ENCODE results near the gene TNIK. TPM values are rescaled to one million over a fixed set of nuclear protein-coding genes. Genes with fewer than 3 reads are reported as not detected.

The TNIK gene
- total RNA-seq, 2 donors from 2014 or later = 5.6 to 47.1 TPM

GRCh38 chr3:171439996-171440395 is 20.2 kb downstream of the TNIK start:
- intact Hi-C loops (cut with DNase I) = no loop called here
- Histone ChIP-seq H3K36me3 (no peaks in the 10 kb centered on the region), H3K4me3 (no peak overlapping the region), H3K4me1 (replicated peaks) (no peaks in the 10 kb centered on the region), H3K27ac (no peak overlapping the region), H3K27me3 (replicated peaks; ENCODE audit: insufficient read depth) (no peaks in the 10 kb centered on the region), H3K9me3 (no peaks in the 10 kb centered on the region)
- TF ChIP-seq POLR2AphosphoS5 (IDR thresholded peaks at IDR 0.05) (no peak), CTCF (IDR thresholded peaks at IDR 0.05) (no peak), POLR2A (IDR thresholded peaks at IDR 0.05) (no peak)
- no peak for DNase-seq (ENCODE audit: low spot score)
- 94% methylated on average over 2 of the region's 2 CpGs for WGBS

- 49% methylated on average over 3 of the region's 3 CpGs for WGBS
- DNase-seq (ENCODE audit: low spot score) = no peak
- H3K36me3 ChIP-seq = no peaks in the 10 kb centered on the region
- intact Hi-C loops (cut with DNase I) = no loop called here
- no peaks in the 10 kb centered on the region for H3K9me3 ChIP-seq
- H3K27me3 ChIP-seq (replicated peaks; ENCODE audit: insufficient read depth) = no peaks in the 10 kb centered on the region
- no peaks in the 10 kb centered on the region for H3K4me1 ChIP-seq (replicated peaks)
- H3K4me3 ChIP-seq = no peak overlapping the region
- TF ChIP-seq POLR2A (IDR thresholded peaks at IDR 0.05) = no peak
- TF ChIP-seq CTCF (IDR thresholded peaks at IDR 0.05) = no peak
- TF ChIP-seq POLR2AphosphoS5 (IDR thresholded peaks at IDR 0.05) = no peak
- no peak overlapping the region for H3K27ac ChIP-seq
These were observed 23.0 kb downstream of the TNIK start for GRCh38 chr3:171437115-171437756.

- DNase-seq (ENCODE audit: low spot score) = no peak
- TF ChIP-seq POLR2AphosphoS5 (IDR thresholded peaks at IDR 0.05) (no peak), POLR2A (IDR thresholded peaks at IDR 0.05) (no peak), CTCF (IDR thresholded peaks at IDR 0.05) (no peak)
- H3K9me3 ChIP-seq = no peaks in the 10 kb centered on the region
- no peak overlapping the region for H3K4me3 ChIP-seq
- no peaks in the 10 kb centered on the region for H3K4me1 ChIP-seq (replicated peaks)
- H3K27ac ChIP-seq = no peak overlapping the region
- intact Hi-C loops (cut with DNase I) = no loop called here
- H3K27me3 ChIP-seq (replicated peaks; ENCODE audit: insufficient read depth) = no peaks in the 10 kb centered on the region
- 40% methylated on average over 3 of the region's 3 CpGs for WGBS
- no peaks in the 10 kb centered on the region for H3K36me3 ChIP-seq
These were observed 23.8 kb downstream of the TNIK start for GRCh38 chr3:171436380-171436779.

- no peak overlapping the region for H3K27ac ChIP-seq
- H3K27me3 ChIP-seq (replicated peaks; ENCODE audit: insufficient read depth) = no peaks in the 10 kb centered on the region
- intact Hi-C loops (cut with DNase I) = no loop called here
- H3K9me3 ChIP-seq = no peaks in the 10 kb centered on the region
- H3K4me3 ChIP-seq = no peak overlapping the region
- no peak for DNase-seq (ENCODE audit: low spot score)
- TF ChIP-seq POLR2AphosphoS5 (IDR thresholded peaks at IDR 0.05) = no peak
- no peak for TF ChIP-seq POLR2A (IDR thresholded peaks at IDR 0.05)
- TF ChIP-seq CTCF (IDR thresholded peaks at IDR 0.05) = no peak
- H3K4me1 ChIP-seq (replicated peaks) = no peaks in the 10 kb centered on the region
- H3K36me3 ChIP-seq = no peaks in the 10 kb centered on the region
These were observed 24.4 kb downstream of the TNIK start for GRCh38 chr3:171435757-171436156.

- no peaks in the 10 kb centered on the region for H3K4me1 ChIP-seq (replicated peaks)
- H3K4me3 ChIP-seq = no peak overlapping the region
- intact Hi-C loops (cut with DNase I) = no loop called here
- WGBS = 95% methylated on average over 1 of the region's 1 CpG
- H3K27me3 ChIP-seq (replicated peaks; ENCODE audit: insufficient read depth) = no peaks in the 10 kb centered on the region
- H3K36me3 ChIP-seq = no peaks in the 10 kb centered on the region
- DNase-seq (ENCODE audit: low spot score) = no peak
- H3K27ac ChIP-seq = no peak overlapping the region
- TF ChIP-seq POLR2A (IDR thresholded peaks at IDR 0.05) = no peak
- TF ChIP-seq POLR2AphosphoS5 (IDR thresholded peaks at IDR 0.05) = no peak
- no peak for TF ChIP-seq CTCF (IDR thresholded peaks at IDR 0.05)
- H3K9me3 ChIP-seq = no peaks in the 10 kb centered on the region
These were observed 25.1 kb downstream of the TNIK start for GRCh38 chr3:171435143-171435542.

Data from prostate gland (tissue), 2 donors.